ENCODE data around the gene ANKRD2. TPM values are rescaled to one million over a fixed set of nuclear protein-coding genes. Genes with fewer than 3 reads are reported as not detected.
"Not testable (repeated sequence)": the region's sequence is repeated elsewhere in the genome, so short reads cannot be mapped to it uniquely, and the experiment has no call there.

ANKRD2 gene, protein sequence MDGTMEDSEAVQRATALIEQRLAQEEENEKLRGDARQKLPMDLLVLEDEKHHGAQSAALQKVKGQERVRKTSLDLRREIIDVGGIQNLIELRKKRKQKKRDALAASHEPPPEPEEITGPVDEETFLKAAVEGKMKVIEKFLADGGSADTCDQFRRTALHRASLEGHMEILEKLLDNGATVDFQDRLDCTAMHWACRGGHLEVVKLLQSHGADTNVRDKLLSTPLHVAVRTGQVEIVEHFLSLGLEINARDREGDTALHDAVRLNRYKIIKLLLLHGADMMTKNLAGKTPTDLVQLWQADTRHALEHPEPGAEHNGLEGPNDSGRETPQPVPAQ
- 0.13 and 0.26 TPM in 2 replicates for total RNA-seq

DNA sequence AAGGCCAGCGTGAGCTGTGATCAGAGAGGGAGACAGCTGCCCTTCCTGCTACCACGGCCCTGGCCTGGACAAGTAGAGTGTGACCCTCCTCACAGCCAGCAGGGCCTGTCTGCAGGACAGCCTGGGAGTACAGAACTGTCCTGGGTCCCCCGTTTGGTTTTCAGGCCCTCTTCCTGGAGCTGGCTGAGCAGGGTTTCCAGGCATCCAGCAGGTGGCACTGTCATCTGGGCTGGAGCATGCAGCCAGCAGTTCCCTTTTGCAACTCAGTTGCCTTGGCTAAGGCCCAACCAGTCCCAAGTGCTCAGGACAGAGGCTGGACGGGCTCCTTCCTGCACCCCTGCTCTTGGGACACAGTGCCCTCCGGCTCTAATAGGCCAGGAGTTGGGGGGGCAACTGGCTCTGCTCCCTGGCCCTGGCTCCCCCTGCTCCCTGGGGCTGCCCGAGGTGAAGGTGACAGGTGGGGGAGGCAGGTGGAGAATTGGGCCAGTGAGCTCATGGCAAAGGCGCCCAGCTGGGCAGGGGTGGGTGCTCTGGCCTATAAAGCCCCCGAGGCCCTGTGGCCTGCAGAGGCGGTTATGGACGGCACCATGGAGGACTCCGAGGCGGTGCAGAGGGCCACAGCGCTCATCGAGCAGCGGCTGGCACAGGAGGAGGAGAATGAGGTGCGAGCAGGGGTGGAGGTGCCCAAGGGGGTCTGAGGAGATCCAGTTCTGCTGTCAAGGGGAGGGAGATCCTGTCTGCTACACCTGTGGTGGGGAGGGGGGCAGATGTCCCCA lies at the start of gene ANKRD2:
Gene ANKRD2, plus strand, starts transcription at position 566 of the 776 bp plus-strand sequence. Its CDS starts 10 bp downstream, at position 576.
- DNase-seq (ENCODE audit: low read depth in 2 of 2): peak; percentile 77 to 83

DNA sequence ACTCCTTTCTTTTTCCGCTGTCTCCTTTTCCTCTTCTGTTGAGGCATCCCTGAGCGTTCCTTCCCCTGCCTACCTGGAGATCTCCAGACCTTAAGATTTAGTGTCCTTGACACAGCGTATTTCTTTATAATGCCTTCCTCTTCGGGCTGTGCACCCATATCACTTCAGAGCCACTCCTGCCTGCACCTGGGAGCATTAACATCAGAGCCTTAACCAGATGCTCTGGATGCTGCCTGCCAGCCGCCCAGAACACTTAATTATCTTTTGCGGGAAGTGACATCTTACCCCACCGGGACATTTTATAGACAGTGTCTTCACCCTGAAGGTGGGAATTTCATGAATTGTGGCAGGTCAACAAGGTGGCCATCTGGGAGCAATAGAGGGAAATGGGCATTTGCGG lies 49.6 kb upstream of the ANKRD2 start:
- DNase-seq (ENCODE audit: low read depth in 2 of 2): no peak

DNA sequence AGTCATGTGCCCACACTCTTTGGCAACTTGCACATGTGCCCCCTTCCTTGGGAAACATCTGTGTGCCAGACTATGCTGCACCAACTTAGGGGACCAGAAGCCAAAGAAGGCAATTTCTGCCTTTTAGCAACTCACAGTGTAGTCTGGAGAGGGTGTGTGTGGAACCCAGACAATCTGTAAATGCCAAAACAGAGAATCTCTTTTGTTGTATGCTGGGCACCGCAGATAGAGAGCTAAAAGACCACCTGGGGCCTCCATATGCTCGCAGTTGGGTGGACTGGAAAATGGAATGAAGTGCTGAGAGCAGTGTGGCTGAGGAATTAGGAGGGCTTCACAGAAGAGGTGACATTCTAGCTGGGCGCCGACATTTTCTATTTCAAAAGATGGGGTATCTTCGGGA lies 47.5 kb upstream of the ANKRD2 start:
- no peak for DNase-seq (ENCODE audit: low read depth in 2 of 2)

DNA sequence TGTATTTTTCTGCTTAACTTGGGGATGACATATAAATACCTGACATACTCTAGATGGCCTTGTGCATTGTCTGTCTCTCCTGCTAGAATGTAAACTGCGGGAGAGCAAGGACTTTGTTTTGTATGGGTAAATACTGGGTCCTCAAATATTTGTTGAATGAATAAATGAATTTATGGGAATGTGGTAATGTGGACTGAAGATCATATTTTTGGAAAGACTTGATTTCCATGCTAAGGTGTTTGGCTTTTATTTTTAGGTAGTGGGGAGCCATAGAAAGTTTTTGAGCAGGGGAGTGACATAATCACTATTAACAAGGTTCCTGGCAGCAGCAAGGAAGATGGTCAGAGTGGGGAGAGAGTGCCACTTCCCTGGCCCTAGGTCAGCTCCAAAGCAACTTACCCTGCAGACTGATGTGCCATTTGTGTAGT lies 46.9 kb upstream of the ANKRD2 start:
- DNase-seq (ENCODE audit: low read depth in 2 of 2): no peak

DNA sequence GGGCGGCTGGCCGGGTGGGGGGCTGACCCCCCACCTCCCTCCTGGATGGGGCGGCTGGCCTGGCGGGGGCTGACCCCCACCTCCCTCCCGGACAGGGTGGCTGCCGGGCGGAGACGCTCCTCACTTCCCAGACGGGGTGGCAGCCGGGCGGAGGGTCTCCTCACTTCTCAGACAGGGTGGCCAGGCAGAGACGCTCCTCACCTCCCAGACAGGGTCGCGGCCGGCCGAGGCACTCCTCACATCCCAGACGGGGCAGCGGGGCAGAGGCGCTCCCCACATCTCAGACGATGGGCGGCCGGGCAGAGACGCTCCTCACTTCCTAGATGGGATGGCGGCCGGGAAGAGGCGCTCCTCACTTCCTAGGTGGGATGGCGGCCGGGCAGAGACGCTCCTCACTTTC lies 43.7 kb upstream of the ANKRD2 start:
- DNase-seq (ENCODE audit: low read depth in 2 of 2): not testable (repeated sequence)

DNA sequence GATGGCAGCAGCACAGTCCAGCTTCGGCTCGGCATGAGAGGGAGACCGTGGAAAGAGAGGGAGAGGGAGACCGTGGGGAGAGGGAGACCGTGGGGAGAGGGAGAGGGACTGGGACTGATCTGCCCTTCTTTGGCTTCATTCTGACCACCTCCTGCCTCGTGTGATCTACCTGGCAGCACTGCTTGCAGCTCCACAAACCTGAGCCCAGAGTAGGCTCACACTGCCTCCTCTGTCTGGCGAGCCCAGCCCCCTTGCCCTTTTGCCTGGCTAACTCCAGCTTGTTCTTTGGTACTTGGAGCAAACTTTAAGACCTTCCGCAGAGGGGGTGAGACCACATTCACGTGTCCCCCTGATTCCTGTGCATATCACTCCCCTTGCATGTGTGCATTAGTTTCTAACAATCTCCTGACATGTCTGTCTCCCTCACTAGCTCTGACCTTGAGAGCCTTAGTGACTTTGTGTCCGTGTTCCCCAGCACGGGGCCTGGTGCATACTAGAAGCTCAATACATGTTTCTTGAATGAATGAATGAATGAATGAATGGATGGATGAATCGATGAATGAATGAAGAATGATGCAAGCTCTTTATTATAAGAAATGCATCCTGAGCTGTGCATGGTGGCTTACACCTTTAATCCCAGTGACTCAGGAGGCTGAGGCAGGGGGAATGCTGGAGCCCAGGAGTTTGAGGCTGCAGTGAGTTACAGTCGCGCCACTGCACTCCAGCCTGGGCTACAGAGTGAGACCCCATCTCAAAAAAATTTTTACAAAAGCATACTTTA lies 42.7 kb upstream of the ANKRD2 start:
- DNase-seq (ENCODE audit: low read depth in 2 of 2): no peak

DNA sequence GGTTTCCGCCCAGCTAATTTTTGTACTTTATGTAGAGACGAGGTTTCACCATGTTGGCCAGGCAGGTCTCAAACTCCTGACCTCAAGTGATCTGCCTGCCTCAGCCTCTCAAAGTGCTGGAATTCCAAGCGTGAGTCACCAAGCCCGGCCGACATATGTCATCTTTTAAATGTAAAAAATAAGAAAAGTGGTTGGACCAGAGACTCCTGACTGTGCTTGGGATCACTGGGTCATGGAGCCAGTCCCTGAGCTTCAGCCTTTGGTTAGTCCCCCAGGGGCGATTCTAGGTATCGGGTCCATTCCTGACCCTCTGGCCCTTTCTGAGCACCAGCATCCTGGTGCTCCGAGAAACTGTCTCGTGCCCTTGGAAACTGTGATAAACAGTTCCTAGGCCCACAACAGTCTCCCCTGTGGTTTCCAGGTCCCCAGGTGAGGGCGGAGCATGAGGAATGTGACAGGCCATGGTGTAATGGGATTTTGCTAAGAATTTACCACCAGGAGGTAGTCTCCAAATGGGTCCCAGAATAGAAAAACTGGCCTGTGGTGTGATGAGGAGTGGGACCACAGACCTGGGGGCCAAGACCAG lies 41.1 kb upstream of the ANKRD2 start:
- no peak for DNase-seq (ENCODE audit: low read depth in 2 of 2)

DNA sequence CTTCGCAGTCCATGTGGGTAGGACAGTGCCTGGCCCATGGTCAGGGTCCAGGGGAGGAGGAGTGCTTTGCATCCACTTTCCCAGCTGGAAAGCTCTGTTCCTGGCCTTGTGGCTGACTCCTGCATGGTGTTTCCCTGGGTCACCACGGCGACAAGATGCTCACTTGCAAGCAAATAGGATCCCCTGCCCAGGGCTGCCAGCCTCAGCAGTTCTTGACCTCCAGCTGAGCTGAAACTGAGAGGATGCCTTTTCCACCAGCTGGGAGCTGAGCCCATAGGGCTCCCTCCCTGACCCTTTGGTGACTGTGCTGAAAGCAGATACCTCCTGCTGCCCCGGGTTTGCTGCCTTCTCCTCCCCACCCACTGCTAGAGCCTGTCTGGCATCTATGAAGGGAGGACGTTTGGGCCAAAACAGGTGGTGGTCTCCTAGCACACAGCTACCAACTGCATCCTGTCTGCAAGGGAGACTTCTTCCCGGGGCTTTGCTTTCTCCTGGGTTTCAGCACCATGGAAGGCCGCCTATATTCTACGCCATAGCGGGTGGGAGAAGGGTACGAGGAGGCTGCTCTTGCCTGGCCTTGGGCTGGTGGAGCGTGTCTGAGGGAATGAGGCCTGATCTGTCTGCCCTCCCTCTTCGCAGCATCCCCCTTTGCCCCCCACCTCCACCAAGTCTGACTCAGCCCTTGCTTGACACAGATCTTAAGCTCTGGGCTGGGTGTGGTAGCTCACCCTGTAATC lies 39.5 kb upstream of the ANKRD2 start:
- DNase-seq (ENCODE audit: low read depth in 2 of 2): no peak

DNA sequence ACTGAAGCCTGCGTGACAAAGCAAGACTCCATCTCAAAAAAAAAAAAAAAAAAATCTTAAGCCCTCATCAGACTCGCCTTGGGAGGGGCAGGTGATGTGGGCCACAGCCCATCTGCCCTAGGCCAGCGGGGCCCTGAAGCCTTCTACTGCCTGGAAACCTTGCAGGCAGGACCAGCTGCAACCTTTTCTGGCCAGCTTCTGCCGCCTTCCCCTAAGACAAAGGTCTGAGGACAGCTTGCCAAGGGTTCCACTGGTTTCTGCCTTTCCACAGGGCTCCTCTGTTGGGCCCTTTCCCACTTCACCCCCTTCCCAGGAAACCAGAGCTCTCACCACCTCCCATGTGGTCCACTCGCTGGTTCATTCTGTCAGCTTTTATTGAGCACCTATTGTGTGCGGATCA lies 38.7 kb upstream of the ANKRD2 start:
- no peak for DNase-seq (ENCODE audit: low read depth in 2 of 2)

DNA sequence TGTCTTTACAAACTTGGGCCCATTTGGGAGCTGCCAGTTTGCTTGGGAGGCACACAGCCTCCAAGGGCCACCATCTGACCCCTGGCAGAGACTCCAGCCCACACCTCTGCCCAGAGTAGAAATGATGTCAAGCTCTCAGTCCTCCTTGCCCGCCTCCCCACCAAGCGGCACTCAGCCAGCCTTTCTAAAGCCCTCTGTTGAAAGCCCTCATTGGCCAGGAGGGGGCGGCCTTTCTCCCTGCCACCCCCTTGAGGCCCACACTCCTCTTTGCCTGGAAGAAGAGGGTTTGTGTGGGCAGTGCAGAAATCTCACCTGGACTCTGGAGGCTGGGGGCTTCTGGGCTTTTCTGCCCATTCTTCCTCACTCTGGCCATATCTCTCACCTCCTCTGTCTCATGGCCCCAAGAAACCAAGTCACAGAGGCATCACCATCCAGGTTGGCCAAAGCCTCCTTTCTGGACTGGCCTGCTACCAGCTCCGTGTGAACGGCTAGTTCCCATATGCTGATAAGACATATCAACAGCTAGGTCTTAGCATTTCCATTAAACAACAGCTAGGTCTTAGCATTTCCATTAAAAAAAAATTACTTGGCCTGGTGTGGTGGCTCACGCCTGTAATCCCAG lies 37.7 kb upstream of the ANKRD2 start:
- peak in 1 of 2 donors; percentile 75 for DNase-seq (ENCODE audit: low read depth in 2 of 2)

DNA sequence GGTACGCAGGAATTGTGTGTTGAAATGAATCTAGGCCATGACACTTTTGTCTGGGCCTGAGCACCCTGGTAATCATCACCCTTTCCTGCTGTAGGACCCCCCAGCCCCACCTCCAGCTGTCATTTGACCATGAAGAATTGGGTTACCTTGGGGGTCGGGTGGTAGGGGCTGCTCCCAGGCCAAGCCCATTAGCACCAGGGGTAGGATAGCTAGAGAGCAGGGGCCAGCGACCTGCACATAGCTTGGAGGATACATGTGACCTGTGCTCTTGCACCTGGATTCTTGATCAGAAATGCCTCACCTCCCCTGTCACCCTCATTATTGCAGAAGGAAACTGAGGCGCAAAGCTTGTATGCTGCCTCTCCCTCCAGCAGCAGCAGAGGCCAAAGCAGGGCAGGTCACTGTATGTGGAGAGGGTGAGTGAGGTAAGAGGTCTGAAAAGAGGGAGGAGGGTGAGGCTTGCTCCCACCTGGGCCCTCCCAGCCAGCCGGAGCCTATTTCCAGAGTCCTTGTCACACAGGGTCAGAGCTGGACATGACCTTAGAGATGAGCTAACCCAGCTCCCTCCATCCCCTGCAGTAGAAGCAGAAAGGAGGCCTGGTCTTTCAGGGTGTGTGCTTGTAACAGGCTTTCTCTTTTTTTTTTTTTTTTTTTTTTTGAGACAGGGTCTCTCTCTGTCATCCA lies 35.3 kb upstream of the ANKRD2 start:
- DNase-seq (ENCODE audit: low read depth in 2 of 2): no peak

DNA sequence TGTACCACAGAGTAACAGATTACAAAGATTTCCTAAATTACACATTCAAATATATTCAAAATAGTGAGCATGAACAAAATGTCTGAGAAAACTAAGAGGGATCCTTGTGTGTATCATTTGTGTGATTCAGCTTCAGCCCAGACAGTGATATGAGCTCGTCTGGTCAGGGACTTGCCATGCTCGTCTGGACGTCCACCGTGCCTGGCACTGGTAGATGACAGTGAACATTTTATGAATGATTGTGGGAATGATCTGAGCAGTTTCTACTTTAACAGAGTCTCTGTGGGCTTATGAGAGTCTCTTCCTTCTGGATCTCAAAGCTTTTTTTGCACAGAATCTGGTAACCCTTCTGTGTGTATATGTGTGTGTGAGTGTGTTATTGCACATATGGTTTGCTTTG lies 34.2 kb upstream of the ANKRD2 start:
- peak in 1 of 2 donors; percentile 53 for DNase-seq (ENCODE audit: low read depth in 2 of 2)

DNA sequence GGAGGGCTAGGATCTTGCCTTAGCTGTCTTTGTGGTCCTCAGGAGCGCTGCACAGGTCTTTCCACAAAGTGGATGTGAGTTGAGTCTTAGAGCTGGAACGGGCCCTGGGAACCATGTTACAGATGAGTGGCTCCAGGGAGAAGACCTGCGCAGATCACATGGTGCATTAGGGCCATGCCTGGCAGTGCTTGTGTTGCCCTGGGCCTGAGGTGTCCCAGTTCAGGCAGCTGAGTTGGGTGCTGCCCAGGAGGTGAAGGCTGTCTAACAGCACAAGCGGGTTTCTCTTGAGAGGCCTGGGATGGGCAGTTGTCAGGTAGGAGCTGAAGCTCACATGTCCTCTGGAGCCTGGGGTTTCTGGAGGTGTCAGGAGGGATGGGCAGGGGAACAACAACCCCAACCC lies 33.7 kb upstream of the ANKRD2 start:
- DNase-seq (ENCODE audit: low read depth in 2 of 2): no peak

DNA sequence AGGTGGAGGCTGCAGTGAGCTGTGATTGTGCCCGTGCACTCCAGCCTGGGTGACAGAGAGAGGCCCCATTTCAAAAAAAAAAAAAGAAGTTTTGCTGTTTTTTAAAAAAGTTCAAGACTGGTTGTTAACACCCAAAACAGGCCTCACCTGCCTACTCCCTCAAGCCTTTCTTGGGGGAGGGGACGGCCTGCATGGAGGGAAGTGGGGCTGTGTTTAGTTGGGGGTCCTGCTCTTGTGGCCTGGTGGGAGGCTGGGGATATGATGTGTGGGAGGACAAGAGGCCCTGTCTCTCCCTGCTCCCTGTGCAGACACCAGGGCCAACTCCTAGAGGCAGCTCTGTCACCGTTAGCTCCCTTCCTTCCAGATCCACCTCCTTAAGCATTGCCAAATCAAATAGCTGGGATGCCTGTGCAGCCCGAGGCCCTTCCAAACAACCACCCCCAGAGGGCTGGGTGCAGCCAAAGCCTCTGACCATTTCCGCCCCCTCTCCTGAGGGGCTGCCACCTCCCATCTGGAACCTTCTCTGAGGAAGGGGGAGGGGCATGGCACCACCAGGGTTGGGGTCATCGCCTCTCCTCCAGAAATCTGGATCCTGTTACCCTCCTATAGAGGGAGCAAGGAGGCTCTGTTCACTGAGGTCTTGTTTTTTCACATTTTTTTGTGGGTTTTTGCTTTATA lies 32.9 kb upstream of the ANKRD2 start:
- no peak for DNase-seq (ENCODE audit: low read depth in 2 of 2)

DNA sequence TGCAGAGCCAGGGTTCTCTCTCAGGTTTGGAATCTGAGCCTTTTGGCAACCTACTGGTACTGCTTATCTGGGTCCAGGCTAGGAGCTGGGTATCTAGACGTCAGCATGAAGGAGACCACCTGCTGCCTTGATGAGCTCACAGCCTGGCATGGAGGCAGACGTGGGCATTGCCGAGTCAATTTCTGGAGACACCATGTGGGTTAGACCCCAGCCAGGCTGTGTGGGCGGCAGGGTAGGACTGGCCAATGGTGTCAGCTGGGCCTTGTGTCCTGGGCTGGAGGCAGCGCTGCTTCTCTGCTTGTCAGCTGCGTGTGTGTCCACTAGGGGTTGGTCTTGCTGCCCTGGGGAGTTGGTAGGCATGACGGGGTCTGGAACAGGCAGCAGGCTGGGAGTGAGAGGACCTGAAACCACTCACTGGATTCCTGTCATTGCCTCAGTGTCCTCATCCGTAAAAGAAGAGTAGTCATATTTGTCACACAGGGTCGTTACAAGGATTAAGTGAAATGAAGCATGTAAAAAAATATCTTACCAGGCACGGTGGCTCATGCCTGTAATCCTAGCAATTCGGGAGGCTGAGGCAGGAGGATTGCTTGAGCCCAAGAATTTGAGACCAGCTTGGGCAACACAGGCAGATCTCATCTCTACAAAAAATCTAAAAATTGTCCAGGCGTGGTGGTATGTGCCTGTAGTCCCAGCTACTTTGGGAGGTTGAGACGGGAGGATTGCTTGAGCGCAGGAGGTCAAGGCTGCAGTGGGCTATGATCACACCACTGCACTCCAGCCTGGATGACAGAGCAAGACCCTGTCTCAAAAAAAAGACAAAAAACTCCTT lies 31.7 kb upstream of the ANKRD2 start:
- DNase-seq (ENCODE audit: low read depth in 2 of 2): no peak

DNA sequence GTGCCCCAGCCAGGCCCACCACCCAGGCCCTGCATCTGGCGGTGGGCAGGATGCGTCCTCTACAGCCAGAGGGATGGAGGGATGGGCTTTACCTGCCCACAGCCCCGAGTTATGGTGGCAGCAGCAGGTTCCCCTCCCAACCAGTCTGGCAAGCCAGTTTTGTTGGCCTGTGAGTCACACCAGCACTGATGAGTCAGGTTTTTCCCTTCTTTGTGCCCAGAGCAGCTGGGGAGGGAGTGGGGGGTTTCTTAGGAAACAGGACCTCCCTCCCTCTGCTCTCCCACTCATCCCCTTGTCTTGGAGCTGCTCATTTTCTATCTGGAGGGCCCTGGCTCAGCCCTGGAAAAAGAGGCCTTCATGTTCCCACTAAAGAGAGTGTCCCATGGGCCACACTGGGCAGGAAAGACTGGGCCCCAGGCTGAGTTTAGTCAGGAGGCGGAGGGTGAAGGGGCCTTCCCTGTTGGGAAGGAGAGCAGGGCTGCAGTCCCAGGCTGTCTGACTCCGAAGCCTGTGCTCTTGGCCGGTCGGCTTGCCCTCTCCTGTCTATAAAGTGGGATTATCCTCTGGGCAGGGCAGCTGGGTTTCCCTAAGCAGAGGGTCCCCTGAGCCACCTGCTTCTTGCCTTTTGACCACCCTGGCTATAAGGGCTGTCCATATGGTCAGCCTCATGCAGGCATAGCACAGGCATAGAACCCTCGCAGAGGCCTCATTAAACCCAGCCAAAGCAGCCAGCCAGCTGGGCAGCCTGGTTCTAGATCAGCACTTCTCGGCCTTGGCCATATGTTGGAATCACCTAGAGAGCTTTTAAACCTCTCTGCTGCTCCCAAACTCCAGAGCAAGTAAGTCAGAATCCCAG lies 30.2 kb upstream of the ANKRD2 start:
- peak; percentile 81 to 99 for DNase-seq (ENCODE audit: low read depth in 2 of 2)

DNA sequence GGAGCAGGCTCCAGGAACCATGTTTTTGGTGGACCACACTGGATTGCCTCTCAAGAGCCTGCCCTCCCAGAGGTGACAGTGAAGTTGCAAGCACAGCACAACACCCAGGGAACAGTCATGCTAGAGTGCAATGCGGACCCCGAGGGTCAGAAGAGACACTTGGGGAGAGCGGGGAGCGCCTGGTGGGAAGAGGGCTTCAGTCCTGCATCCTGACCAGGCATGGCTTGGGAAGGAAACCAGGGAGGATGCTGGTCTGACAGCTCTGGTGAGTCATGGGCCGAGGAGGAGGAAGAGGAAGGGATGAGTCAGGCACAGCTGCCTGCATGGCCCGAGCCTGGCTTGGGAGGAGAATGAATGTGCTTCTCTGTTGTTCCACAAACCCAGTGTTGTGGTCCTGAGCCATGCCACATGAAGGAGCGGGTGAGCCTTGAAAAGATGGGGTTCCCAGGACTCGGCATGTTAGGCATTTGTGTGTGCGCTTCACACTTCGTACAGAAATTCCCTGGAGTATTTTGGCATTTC lies 29.5 kb upstream of the ANKRD2 start:
- peak; percentile 88 to 99 for DNase-seq (ENCODE audit: low read depth in 2 of 2)
